Renal pelvis (tissue), 4 donors: ENCODE measurements around the gene TUBB4B. TPM values are rescaled to one million over a fixed set of nuclear protein-coding genes. Genes with fewer than 3 reads are reported as not detected.
"Not testable (repeated sequence)": the region's sequence is repeated elsewhere in the genome, so short reads cannot be mapped to it uniquely, and the experiment has no call there.

Experiments
- DNase-seq: peaks from one replicate; pipeline ENCODE4 v3.0.0-alpha.2; 2013
- polyA plus RNA-seq, 3 donors: library from polyadenylated mRNA; unstranded; fragments of 120-200 nt; gene quantifications; one replicate each; pipeline ENCODE4 v1.2.1, GENCODE V29; 2013; ENCODE audit not compliant: insufficient read length in 3 of 3

The TUBB4B gene
- polyA plus RNA-seq, 3 donors: 383 to 516 (median 420) TPM

DNA sequence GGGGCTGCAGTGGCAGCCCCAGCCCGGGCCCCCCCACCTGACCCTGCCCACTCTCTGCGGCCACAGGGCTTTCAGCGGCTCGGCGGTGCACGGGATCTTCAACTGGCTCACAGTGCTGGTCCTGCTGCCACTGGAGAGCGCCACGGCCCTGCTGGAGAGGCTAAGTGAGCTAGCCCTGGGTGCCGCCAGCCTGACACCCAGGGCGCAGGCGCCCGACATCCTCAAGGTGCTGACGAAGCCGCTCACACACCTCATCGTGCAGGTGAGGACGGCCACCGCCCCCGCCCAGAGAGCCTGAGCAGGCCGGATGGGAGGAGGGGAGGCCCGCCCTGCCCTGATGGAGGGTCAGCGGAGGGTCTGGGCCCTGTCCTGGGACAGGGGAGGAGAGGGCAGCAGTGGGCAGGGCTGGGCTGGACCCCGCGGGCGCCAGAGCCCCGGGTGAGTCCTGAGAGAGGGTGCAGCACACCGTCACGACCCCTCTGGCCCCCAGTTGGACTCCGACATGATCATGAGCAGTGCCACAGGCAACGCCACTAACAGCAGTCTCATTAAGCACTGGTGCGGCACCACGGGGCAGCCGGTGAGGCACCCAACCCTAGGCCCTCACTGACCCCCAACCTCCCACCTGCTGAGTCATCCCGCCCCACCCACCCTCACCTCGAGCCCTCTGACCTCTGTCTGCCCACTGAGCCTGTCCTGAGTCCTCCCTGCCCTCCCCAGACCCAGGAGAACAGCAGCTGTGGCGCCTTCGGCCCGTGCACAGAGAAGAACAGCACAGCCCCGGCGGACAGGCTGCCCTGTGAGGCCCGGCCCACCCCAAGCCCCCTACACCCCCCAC is 7.7 kb upstream of the TUBB4B start:
- no peak for DNase-seq

GRCh38 chr9:137234055-137234697 is 6.9 kb upstream of the TUBB4B start:
- DNase-seq: no peak

- DNase-seq: no peak
Measured at GRCh38 chr9:137234758-137235423, 6.2 kb upstream of the TUBB4B start.

- DNase-seq: no peak
Measured at GRCh38 chr9:137235424-137236237, 5.5 kb upstream of the TUBB4B start.

GRCh38 chr9:137236238-137236935 is 4.7 kb upstream of the TUBB4B start:
- peak; percentile 82 for DNase-seq

GRCh38 chr9:137236936-137237421 is 4.1 kb upstream of the TUBB4B start:
- no peak for DNase-seq

DNA sequence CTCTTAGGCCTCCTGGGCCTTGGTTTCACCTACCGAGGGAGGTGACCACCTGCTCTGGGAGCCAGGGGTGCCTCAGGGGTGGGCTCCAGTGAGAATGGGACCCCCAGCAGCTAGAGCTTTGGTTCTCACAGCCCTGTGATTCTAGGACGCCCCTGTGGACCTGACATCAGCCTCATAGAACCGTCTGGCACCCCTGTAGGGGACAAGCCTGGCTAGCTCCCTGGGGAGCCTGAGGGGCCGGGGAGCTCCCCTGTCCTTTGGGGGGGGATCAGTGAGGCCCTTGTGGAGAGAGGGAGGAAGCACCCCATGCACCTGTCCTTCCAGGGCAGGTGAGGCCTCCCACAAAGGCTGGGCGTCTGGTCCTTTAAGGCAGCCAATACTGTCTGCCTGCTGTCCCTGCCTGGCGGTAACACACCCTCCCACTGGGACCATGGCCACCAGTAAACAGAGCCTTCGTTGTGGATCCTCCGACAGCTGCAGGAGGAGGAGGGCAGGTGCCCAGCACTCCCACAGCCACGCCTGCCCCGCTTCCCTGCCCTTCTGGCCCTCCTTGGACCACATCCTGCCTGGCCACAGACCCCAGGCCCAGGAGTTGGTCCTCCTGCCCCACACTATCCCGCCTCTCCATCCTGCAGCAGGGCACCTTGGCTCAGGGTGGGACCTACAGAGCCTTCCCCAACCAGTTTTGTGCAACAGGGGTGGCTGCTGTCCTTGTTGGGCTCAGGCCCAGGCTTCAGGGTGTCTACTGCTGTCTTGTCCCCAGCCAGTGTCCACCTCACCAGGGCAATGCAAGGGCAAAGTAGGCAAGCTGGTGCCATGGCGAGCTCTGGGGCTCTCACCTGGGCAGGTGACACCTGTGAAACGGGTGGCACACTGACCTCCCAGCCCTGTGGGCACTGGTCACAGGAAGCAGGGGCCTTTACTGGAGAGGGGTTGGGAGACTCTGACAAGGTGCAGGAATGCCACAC is 3.0 kb upstream of the TUBB4B start:
- no peak for DNase-seq

GRCh38 chr9:137239541-137240200 is 1.4 kb upstream of the TUBB4B start:
- not testable (repeated sequence) for DNase-seq

- peak; percentile 76 for DNase-seq
Measured at GRCh38 chr9:137240318-137240840, 708 bp upstream of the TUBB4B start.

DNA sequence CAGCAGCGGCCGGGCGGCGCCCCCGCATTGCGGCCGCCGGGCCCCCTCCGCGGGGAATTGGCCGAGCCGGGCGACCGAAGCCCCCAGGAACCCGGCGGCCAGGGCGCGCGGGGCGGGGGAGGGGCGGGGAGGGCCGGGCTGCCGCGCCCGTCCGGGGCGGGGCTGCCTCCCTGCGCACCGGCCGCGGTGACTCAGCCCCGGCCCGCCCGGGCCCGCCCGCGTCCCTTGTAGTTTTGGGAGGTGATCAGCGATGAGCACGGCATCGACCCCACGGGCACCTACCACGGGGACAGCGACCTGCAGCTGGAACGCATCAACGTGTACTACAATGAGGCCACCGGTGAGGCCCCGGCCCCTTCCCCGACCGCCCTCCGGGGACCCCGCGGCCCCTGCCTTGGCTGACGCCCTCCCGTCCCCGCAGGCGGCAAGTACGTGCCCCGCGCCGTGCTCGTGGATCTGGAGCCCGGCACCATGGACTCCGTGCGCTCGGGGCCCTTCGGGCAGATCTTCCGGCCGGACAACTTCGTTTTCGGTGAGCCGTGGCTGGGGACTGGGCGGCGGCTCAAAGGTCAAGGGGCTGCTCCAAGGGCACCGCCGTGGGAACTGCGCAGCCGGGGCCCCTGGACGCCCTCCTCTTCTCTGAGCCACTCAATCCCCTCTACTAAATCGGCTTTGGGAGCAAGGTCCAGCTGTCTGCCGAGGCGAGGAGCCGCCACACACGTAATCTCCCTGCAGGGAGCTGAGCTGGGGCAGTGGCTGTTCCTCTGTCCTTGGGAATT is 592 bp downstream of the TUBB4B start:
- no peak for DNase-seq

DNA sequence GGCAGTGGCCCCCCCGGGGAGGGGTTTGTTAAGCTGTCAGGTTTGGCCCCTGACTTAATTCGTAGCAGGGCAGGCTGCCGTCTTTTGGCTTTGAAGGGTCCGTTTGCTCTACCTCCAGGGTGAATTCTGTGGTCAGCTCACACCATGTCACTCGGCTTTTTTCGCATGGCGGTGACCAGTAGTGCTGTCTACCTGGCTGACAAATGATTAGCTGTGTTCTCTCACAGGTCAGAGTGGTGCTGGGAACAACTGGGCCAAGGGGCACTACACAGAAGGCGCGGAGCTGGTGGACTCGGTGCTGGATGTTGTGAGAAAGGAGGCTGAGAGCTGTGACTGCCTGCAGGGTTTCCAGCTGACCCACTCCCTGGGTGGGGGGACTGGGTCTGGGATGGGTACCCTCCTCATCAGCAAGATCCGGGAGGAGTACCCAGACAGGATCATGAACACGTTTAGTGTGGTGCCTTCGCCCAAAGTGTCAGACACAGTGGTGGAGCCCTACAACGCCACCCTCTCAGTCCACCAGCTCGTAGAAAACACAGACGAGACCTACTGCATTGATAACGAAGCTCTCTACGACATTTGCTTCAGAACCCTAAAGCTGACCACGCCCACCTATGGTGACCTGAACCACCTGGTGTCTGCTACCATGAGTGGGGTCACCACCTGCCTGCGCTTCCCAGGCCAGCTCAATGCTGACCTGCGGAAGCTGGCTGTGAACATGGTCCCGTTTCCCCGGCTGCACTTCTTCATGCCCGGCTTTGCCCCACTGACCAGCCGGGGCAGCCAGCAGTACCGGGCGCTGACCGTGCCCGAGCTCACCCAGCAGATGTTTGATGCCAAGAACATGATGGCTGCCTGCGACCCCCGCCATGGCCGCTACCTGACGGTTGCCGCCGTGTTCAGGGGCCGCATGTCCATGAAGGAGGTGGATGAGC is 1.4 kb downstream of the TUBB4B start:
- no peak for DNase-seq

DNA sequence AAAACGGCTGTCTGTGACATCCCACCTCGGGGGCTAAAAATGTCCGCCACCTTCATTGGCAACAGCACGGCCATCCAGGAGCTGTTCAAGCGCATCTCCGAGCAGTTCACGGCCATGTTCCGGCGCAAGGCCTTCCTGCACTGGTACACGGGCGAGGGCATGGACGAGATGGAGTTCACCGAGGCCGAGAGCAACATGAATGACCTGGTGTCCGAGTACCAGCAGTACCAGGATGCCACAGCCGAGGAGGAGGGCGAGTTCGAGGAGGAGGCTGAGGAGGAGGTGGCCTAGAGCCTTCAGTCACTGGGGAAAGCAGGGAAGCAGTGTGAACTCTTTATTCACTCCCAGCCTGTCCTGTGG is 2.2 kb downstream of the TUBB4B start:
- DNase-seq: not testable (repeated sequence)

DNA sequence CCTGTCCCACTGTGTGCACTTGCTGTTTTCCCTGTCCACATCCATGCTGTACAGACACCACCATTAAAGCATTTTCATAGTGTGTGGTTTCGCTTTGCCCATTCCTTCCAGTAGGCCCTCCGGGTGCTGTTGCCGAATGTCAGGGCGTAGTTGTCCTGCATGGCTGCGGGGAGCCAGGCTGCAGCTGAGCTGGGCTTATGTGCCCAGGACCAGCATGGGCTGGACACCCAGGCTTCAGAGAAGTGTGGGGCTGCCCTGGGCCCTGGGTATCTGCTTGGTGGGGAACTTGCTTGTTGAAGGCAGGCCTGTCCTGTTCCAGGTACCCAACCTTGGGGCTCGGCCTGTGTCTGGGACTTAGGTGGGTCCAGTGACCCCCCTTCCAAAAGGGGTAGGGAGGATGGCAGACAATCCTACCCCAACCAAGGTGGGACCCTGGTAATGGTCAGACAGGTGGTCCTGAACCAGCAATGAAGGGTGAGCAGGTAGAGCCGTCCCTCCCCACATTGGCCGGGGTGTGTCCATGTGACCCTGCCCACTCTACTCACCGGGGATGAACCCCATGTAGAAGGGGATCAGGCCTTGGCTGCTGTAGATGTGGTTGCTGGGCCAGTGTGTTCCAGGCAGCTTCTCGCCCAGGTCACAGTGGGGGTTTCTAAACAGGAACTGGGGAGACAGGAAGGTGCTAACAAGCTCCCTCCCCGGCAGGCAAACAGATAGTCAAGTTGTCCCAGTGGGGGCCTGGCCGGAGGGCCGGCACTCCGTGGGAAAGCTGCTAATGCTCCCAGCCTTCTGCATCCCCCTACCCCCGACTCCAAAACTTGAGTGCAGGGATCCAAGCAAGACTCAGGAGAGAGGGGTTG is 2.8 kb downstream of the TUBB4B start:
- DNase-seq: no peak

GRCh38 chr9:137244486-137245449 is 3.7 kb downstream of the TUBB4B start:
- no peak for DNase-seq
